HS-27A (cell line): Measurements from ENCODE around the gene RBM45.

ENCODE experiments used
- DNase-seq: peaks from one replicate; pipeline ENCODE4 v3.0.0-alpha.2; 2012; ENCODE audit warnings: low read depth, missing footprints

The RBM45 gene

DNA sequence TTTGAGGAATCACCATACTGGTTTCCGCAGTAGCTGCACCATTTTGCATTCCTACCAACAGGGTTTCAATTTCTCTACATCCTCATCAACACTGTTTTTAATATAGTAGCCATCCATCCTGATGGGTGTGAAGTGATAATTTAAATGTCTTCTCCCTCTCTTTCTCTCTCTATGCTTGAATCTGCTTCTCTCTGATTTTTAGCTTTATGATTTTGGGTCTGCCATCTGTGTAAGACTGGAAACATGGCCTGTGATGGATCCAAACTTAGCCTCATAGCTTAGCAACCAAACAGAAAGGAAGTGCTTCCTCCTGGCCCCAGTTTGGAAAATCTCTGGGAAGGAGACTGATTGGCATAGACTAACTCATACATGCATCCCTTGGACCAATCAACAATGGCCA is 48.4 kb downstream of the RBM45 start:
- DNase-seq: no peak

DNA sequence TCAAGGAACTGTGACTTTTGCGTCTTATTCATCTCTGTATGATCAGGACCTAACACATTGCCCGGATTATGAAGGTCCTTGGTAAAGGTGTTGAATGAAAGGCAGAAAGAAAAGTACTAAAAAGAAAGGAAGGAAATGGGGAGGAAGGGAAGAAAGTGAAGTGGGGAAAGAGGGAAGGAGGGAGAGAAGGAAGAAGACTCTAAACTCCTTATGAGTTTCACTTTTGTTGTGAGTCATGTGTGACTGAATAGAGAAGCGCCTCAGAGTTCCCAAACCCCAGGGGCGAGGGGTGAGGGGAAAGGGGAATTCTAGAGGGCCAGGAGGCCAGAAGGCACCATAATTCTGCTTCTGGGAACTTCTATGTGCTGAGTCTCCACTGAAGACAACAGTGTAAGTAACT is 51.2 kb downstream of the RBM45 start:
- DNase-seq: no peak

GRCh38 chr2:178163911-178164310 is 51.7 kb downstream of the RBM45 start:
- DNase-seq: no peak

DNA sequence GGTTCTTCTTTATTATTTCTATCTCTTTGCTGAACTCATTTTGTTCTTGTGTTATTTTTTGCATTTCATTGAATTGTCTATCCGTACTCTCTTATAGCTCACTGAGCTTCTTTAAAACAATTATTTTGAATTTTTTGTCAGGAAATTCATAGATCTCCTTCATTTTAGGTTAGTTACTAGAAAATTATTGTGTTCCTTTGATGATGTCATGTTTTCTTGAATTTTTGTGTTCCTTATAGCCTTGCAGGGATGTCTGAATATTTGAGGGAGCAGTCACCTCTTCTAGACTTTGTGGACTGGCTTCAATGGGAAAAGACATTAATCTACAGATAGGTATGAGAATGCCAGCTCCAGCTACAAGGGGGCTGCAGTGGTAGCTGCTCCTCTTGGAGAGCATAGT is 61.4 kb downstream of the RBM45 start:
- no peak for DNase-seq

DNA sequence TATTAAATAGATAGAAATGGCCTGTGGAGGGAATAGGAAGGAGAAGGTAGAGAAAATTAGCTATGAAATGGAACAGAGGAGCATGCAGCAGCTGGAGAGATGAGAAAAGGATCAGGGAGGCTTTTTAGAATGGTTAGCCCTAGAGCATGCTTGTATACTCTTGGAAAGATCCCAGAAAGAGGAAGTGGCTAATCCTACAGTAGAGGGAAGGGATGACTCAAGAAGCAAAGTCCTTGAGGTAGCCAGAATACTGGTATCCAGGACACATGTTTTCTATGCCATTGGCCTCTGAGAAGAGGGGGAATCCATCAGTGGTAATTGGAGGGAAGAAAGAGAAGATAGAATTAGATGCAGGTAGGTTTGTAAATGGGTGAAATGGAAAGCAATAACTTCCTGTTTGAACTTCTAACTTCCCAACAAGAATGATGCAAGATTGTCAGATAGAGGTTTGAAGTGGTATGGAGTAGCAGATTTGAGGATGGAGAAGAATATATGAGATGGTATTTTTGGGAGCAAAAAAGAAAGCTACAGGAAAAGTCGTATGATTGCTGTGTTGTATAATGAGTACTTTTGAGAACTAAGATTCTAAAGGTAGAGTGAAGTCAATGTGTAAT is 64.9 kb downstream of the RBM45 start:
- DNase-seq: no peak
